ENCODE measurements around the gene NCAPG2.

Gene NCAPG2

DNA sequence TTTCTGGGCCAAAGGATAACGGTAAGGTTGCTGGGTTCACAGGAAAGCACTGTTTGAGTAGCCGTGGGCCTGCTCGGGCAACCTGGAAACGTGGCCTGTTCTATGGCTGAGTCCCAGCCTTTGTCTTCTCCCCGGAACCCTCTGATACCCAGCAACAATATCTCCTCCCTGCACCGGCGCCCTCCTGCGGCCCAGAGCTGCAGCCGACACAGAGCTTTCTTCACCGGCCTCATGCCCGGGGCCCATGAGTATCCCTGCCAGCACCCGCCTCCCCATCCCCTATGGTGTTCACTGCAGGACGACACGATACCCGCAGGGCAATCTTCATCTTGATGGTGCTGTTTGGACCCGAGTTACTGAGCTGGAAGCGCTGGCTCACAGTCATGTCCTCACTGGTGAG, 38.6 kb upstream of the NCAPG2 start:
- peaks cover 59% of the 10 kb centered on the region for H3K36me3 Mint-ChIP-seq (ENCODE audit: low read depth)
- no peaks in the 10 kb centered on the region for H3K4me1 Mint-ChIP-seq
- H3K27me3 Mint-ChIP-seq (ENCODE audit: low read depth), result no peaks in the 10 kb centered on the region
- TF ChIP-seq, protein P1, sequence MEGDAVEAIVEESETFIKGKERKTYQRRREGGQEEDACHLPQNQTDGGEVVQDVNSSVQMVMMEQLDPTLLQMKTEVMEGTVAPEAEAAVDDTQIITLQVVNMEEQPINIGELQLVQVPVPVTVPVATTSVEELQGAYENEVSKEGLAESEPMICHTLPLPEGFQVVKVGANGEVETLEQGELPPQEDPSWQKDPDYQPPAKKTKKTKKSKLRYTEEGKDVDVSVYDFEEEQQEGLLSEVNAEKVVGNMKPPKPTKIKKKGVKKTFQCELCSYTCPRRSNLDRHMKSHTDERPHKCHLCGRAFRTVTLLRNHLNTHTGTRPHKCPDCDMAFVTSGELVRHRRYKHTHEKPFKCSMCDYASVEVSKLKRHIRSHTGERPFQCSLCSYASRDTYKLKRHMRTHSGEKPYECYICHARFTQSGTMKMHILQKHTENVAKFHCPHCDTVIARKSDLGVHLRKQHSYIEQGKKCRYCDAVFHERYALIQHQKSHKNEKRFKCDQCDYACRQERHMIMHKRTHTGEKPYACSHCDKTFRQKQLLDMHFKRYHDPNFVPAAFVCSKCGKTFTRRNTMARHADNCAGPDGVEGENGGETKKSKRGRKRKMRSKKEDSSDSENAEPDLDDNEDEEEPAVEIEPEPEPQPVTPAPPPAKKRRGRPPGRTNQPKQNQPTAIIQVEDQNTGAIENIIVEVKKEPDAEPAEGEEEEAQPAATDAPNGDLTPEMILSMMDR (IDR thresholded peaks at IDR 0.05; ENCODE audit: unreplicated experiment in 3 of 3), result no peak
- H3K4me3 Mint-ChIP-seq, result no peak overlapping the region
- no peaks in the 10 kb centered on the region for H3K9me3 Mint-ChIP-seq
- H3K27ac Mint-ChIP-seq, result no peak overlapping the region

DNA sequence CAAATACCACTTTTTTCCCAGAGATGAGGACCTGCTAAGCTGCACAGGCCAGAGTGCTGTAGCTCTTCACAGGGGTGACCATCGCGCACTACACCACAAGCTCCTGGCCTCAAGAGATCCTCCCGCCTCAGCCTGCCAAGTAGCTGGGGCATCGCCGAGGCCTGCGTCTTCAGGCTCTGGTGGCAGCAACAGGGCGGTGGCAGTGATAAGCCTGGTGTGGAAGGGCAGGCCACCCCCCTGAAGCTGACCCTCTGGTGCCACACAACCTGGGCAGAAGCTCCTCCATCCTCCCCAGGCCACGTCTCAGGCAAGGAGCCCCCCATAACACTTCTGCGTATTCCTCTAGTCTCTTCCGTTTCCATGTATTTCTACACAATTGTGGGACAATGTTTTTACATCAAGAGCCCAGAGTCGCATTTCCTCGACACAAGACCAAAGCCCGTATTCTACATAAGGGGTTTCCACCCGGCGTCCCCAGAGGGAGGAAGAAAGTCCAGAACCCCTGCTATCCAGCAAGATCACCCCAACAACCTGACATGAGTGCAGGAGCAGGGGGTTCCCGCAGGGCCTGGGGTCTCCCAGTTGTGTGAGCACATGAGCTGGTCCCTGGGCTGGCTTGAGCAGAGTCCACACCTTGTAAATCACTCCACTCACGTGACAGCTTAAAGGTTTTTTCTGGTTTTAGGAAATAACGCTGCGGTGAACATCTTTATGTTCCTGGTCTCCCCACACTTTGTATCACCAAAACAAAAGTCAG, 37.6 kb upstream of the NCAPG2 start:
- Mint-ChIP-seq H3K27me3 (ENCODE audit: low read depth) (no peaks in the 10 kb centered on the region), H3K27ac (no peak overlapping the region), H3K4me3 (no peak overlapping the region), H3K9me3 (no peaks in the 10 kb centered on the region), H3K36me3 (ENCODE audit: low read depth) (peaks cover 59% of the 10 kb centered on the region), H3K4me1 (no peaks in the 10 kb centered on the region)
- TF ChIP-seq, protein P1 (IDR thresholded peaks at IDR 0.05; ENCODE audit: unreplicated experiment in 3 of 3), result no peak

DNA sequence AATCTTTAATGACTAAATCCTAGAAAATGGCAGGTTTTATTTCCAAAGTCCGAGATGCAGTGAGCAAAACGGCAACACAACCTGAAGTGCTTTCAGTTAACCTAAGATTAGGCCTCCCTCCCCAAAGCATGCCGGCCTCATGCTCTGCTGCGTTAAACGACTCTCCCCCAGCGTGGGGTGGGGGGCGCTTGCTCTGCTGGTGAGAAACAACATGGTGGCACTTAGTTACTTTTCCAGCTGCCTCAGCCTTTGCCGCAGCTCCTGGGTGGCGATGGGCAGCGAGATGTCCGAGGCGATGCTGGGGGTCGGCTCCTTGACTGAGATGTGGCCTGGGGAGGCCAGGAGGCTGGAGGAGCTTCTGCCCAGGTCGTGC, 36.7 kb upstream of the NCAPG2 start:
- H3K4me1 Mint-ChIP-seq, result no peaks in the 10 kb centered on the region
- H3K4me3 Mint-ChIP-seq, result no peak overlapping the region
- peaks cover 60% of the 10 kb centered on the region for H3K36me3 Mint-ChIP-seq (ENCODE audit: low read depth)
- H3K27ac Mint-ChIP-seq, result no peak overlapping the region
- H3K27me3 Mint-ChIP-seq (ENCODE audit: low read depth), result no peaks in the 10 kb centered on the region
- H3K9me3 Mint-ChIP-seq, result no peaks in the 10 kb centered on the region
- TF ChIP-seq, protein P1 (IDR thresholded peaks at IDR 0.05; ENCODE audit: unreplicated experiment in 3 of 3), result no peak

DNA sequence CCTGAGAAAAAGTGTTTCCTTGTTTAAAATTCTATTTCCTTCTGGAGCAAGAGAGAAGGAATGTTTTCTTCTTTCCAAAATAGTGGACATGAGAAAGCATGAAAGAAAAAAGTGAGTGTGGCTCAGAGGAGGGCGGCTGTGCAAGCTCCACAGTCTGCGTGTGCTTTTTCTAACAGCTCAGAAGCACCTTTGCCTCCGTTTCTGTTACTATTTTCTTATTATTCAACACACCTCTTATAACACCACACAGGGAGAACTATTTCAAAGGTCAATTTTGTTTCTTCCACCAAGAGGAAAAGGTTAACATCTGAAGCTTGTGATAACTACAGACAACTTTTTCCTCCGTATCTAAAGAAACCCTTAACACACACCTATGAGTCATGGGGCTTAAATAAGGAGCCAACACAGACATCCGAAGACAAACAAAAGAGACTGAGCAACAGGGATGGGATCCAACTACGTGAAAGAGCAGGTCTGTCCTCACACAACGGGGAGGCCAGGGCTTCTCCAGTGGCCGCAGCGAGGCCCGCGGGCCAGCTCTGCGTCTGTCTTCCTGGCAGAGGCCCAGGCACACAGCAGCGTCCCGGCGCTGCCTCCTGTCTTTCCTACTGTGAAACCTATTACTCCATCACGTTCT, 36.2 kb upstream of the NCAPG2 start:
- Mint-ChIP-seq H3K27me3 (ENCODE audit: low read depth) (no peaks in the 10 kb centered on the region), H3K9me3 (no peaks in the 10 kb centered on the region), H3K27ac (no peak overlapping the region)

DNA sequence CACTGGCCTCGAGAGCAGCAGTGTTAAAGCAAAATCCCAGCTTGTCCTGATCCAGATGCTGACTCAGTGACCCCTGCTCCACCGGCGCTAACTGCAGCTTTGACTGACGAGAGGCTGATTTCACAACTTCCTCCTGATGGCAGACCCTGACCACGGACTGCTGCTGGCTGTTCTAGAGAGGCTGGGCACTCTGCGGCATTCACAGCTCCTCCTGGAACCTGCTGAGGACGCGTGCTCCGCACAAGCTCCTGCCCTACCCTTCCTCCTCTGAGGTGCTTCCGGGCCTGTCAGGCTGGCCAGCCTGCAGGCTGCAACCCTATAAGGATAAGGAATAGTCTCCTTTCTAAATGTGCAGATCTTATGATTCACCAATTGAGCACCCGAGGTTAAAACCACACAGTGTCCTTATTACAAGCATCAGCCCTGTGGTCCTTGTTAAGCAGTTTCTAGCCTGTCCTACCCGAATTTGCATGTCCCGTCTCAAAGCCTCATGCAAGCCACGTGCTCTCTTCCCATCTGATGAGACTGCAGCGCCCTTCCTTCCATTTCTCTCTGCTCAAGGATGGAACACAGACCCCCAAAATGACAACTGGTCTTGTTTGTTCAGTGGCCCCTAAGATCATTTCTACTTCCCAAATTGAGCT, 35.5 kb upstream of the NCAPG2 start:
- H3K36me3 Mint-ChIP-seq (ENCODE audit: low read depth), result peaks cover 54% of the 10 kb centered on the region

More for the DNA sequence above, 36.2 kb upstream of the NCAPG2 start:
- Mint-ChIP-seq H3K4me1 (no peaks in the 10 kb centered on the region), H3K4me3 (no peak overlapping the region), H3K36me3 (ENCODE audit: low read depth) (peaks cover 59% of the 10 kb centered on the region)
- TF ChIP-seq, protein P1 (IDR thresholded peaks at IDR 0.05; ENCODE audit: unreplicated experiment in 3 of 3), result no peak

More for the DNA sequence above, 35.5 kb upstream of the NCAPG2 start:
- TF ChIP-seq, protein P1 (IDR thresholded peaks at IDR 0.05; ENCODE audit: unreplicated experiment in 3 of 3), result no peak
- no peaks in the 10 kb centered on the region for H3K9me3 Mint-ChIP-seq
- H3K27ac Mint-ChIP-seq, result no peak overlapping the region
- H3K4me3 Mint-ChIP-seq, result no peak overlapping the region
- H3K4me1 Mint-ChIP-seq, result no peaks in the 10 kb centered on the region
- H3K27me3 Mint-ChIP-seq (ENCODE audit: low read depth), result no peaks in the 10 kb centered on the region

Measured in nephron (organoid).